GM21717 (cell line): Measurements from ENCODE around the gene CAMTA2.
A peak's percentile ranks its signal among the peaks of the same experiment; 100 is the strongest.

Experiments used
- ATAC-seq: cut with Tn5 transposase; IDR thresholded peaks from one replicate; pipeline ENCODE4 v1.9.1; 2021; ENCODE audit warnings: mild to moderate bottlenecking, moderate library complexity; ENCODE audit not compliant: unreplicated experiment

CAMTA2 gene

GRCh38 chr17:5000237-5000639 lies 12.8 kb upstream of the CAMTA2 start:
- no peak for ATAC-seq

DNA sequence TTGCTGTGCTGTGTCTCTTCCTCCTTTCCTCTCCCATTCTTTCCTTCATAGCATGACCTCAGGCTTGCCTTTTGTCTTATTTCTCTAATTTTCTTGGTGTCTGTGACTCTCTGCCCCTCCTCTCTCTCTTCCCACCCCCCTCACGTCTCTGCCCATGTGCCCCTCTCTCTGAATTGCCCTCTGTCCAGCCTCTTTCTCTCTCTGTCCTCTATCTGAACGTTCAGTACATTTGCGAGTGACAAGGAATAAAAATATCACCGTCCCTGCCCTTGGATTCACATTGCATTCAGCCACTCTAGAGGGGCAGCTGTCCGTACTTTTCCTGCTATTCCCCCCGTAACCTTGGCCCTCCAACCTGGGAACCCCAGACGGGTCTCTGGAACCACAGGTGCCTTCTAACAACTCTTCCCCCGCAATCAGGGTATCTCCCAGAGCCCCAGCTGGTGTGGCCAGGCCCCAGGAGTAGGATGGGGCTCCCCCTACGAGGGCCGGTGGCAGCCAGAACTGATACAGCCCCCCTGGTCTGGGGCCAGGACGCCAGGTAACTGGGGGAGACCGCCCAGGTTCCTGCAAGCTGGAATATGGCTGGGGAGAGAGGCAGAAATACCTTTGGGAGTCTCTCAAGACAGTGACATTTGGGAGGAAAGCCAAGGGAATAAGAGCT lies 12.1 kb upstream of the CAMTA2 start:
- no peak for ATAC-seq

DNA sequence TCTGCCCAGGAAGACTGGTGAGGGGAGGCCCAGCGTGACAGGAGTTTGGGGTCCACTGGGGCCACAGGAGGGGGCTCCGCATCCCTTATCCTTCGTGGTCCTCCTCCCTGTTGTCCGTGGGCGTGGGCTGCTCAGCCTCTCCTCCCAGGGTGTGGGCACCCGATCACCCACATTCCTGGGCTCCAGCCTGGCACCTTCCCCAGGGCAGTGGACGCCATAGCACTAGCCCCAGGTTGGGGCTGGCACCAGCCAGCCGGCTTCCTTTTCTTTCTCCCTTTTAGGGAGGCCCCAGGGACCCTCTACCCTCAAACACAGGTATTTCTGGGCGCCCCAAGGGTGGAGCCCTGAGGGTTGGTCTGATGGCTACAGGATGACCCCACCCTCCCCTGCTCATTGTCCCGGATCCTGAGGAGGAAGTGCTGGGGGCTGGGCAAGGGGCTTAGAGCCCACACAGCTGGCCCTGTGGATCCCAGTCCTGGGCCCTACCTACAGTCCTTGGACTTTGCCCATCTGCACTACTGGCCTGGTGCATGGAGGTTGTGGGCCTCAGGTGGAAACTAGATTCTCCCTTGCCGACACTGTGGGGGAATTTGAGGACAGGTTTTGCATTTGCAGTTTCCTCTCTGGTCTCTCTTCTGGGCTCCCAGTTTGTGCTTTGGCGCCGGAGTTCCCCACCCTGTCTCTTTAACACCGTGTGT lies 11.4 kb upstream of the CAMTA2 start:
- no peak for ATAC-seq

GRCh38 chr17:4998027-4998731 lies 10.7 kb upstream of the CAMTA2 start:
- peak; percentile 10 for ATAC-seq

DNA sequence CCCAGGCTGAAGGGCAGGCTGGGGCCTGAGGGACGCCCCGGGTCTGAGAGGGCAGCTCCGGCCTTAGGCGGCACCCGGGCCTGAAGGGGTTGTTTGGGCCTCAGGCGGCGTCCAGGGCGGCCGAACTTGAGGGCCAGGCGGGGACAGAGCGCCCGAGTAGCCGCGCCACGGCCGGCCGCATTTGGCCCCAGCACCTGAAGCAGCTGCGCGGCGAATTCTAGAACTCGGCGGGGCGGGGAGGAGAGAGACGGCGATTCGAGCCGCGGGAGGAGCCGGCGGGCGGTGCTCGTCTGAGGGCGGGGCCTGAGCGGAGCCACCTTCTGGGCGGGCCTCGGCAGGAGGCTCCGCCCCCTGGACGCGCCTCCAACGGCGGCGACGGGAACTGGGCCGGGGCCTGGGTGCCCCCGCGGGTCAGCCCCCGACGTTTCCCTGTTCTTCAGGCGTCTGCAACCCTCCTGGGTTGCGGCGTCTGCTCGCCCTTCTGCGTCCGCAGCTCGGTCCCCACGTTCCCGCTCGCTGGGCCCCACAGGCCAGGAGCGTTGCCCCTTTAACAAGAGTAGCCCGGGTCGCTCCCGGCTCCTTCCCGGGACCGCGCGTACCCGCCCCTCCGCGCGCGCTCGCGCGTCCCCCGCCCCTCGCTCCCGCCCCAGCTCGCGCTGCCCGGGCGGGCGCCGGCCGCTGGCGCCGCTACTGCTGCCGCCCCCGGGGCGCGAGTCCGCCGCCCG lies 10.0 kb upstream of the CAMTA2 start, which contains the start of the genes INCA1 and KIF1C:
Gene INCA1, minus strand, starts transcription at position 221 of the 725 bp plus-strand sequence. CDS start 3,085 bp downstream, outside the sequence.
Gene KIF1C, plus strand, starts transcription at position 649 of the 725 bp plus-strand sequence. CDS start 2,297 bp downstream, outside the sequence.
- peak; percentile 65 for ATAC-seq

- ATAC-seq = no peak
Measured at GRCh38 chr17:4994081-4994595, 6.7 kb upstream of the CAMTA2 start.

DNA sequence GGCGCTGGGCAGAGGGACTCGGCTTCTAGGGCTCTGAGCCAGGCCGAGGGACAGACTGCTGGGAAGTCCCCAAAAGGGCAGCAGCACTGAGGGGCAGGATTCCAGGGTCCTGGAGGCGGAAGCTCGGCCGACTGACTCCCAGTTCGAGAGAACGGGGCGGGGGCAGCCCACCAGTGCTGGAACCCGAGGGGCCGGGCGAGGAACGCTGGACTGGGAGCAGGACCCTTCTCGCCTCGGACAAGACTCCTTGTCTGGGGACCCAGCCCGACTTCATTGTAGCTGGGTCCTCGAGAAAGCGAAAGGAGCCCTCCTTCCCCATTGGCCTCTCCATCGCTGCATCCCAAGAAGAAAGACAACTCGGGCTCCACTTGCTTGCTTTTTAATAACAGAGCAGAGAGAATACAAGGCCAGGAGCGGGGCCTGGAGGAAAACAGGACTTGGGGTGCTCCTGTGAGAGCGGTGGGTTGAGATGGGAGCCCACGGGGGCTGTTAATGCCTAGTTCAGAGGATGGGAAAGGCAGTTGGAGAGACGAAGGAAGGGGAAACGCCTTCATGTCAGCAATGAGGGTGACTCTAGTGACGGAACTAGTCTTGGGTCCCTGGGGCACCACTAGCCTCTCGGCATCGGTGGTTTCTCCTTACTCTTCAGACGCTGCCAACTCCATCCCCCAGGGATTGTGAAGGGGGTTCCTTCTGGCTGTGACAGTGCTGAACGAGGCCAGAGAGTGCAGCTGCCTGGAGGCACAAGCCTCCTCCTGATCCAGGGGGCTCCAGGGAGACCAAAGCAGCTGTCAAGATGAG lies 492 bp upstream of the CAMTA2 start:
- peak; percentile 24 for ATAC-seq

DNA sequence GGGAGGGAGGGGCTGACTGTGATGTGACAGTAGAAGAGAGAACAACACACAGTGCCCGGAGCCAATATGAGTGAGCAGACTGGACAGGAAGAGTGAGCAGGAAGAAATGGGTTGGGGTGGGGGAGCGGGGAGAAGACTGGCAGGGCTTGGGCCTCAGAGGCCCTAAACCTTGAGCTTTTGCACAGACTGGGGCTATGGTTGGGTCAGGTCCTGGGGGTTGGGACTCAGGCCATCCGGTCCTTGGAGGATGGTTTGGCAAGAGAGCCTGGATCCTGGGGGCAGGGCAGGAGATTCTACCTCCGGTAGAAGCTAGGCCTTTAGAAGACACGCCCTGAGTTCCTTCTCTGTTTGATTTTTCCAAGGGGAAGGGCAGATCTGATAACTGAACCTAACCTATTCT lies 1.1 kb downstream of the CAMTA2 start:
- ATAC-seq = no peak

DNA sequence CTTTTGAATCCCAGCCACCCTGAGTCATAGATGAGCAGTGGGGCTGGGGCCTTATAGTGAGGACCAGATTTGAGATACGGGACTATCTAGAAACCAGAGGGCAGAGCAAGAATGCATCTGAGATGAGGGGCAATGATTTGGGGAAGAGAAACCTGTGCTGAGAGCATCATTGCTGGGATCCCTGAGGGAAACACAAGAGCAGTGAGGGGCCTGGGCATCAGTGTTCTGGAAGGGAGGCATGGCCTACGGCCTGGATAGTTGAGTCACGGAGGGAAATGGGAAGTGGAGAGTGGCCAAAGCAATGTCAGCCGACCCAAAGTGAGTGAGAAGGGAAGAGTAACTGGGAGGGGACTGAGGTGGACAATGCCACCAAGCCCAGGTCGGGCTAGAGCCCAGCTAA lies 5.2 kb downstream of the CAMTA2 start:
- ATAC-seq = no peak

DNA sequence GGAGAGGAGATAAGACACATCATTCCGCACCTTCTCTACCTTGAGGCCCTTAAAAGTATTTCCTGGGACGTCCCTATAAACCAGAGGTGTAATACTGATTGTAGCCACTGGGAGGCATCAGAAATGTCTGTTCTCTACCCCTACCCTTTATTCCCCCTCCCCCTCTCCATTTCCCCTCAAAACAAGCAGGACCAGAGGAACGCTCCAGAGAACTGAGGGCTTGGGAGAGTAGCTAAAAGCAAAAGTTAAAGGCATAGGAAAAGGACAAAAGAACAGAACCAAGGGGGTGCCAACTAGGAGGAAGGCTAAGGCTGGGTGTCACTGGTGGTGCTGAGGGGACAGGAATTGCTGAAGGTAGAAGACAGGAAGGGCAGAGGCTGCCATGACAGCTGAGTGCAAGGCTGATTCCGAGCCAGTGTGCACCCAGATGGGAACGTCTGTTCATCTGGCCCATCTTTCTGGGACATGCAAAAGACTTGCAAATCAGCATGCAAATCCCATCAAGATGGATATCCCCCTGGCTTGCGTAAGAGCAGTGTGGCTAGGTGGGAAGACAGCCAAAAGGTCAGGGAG lies 6.7 kb downstream of the CAMTA2 start:
- no peak for ATAC-seq

DNA sequence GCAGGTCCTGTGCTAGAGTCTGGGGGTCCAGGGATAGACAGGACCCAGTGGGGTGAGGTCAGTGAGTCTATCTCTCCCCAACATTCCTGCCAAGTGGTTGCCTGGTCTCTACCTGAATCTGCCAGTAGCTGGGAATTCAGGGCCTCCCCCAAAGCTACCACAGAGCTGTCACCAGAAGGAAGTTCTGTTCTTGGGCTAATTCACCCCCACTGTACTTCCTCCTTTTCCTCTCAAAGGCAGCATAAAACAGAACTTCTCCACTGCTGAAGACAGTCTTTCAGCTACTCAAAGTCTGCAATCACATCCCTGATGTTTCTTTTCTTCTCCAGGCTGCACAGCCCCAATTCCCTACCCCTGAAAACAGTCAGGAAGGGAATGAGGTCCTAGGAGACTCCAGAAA lies 8.7 kb downstream of the CAMTA2 start:
- ATAC-seq = no peak

DNA sequence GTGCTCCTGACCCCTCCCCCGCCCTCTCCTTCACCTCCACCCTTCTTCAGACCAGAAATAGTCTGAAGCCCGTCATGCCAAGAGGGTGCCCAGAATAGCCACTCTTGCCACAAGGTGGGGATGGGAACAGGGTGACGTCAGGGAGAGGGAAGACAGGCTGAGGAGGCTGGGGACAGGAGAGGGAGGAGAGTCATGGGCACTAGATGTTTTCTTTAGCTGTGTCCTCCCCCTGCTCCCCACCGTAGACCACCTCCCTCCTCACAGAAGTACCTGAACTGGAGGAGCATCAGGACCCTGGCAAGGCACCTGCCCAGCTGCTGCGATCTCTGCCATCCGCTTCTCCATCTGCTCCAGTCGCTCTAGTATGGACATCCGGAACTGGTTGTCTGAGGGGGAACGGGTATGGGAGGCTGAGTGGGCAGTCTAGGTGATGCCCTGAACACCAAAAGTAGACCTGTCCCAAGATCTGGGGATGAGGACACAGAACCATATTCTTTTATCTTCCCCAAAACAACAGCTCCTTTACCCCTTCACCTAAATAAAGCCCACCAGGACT lies 13.3 kb downstream of the CAMTA2 start:
- no peak for ATAC-seq

- ATAC-seq = no peak
Measured at GRCh38 chr17:4973256-4974114, 14.0 kb downstream of the CAMTA2 start.

DNA sequence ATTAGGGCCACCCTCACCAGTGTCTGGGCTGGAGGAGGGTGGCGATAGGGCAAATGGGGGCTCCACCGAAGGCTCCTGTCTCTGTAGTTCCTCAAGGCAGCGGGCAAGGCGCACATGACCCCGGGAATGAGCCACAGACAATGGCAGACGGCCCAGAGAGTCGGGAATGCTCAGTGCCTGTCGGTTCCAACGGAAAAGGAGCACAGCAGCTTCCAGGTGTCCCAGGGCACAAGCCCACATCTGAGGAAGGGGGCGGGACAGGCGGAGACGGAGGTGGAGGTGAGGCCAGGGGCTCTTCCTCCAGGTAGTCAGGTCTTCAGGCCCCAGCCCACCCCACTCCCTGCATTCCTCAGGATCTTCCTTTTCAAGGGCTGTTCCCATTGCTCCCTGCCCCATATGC lies 14.7 kb downstream of the CAMTA2 start:
- ATAC-seq = no peak

DNA sequence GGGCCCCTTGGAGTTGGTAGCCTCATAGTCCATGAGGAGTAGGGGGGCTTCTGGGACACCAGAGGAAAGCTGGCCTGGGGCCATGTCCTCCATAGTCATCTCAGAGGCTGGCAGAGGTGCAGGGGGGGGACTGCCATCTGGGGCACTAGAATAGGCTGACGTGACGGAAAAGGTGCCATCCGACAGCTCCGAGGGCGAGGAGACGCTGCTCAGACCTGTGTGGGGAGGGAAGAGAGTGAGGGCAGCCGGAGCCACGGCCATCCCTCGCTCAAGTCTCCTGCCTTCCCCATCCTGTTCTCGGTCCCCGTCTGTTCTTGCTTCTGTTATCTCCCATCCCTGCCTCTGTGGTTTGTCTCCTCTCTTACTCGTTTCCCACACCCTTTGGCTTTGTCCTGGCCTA lies 15.2 kb downstream of the CAMTA2 start:
- ATAC-seq = no peak

GRCh38 chr17:4971826-4972225 lies 15.6 kb downstream of the CAMTA2 start:
- ATAC-seq = no peak

- no peak for ATAC-seq
Measured at GRCh38 chr17:4970273-4970672, 17.2 kb downstream of the CAMTA2 start.

DNA sequence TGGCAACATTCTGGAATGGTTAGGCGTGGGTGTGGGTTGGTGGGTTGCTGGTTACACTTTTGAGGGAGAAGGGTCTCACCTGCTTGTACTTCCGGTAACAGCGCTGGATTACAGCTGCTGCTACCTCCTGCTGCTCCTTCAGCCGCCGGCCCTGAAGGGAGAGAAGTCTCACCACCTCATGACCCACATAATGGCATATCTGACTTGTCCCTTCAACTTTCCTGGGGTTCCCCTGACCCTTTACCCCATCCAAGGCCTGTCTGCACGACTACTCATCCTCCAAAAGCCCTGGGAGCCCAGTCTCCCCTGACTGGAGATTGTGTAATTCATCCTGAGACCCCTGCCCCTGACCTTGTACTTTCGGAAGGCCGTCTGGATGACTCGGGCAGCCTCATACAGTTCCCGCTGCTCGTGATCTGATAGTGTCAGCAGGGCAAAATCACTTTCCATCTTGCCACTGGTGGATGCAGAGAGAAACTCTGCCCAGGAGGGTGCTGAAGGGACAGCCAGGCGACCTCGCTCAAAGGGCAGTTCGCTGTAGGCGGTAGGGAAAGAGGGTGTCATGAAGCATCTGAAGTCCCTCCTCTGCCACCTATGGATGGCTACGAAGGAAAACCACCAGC lies 17.8 kb downstream of the CAMTA2 start:
- no peak for ATAC-seq
